ENCODE results near the gene NRTN. TPM values are rescaled to one million over a fixed set of nuclear protein-coding genes. Genes with fewer than 3 reads are reported as not detected.
"Not testable (repeated sequence)": the region's sequence is repeated elsewhere in the genome, so short reads cannot be mapped to it uniquely, and the experiment has no call there.

The NRTN gene
- total RNA-seq, 3 donors from 2014 or later (not counting 1 experiment from before 2014, with no cell fraction given): 0.33 to 0.34 TPM; not detected in 1

- H3K4me3 Mint-ChIP-seq: no peak overlapping the region
- no peak for TF ChIP-seq CTCF (IDR thresholded peaks at IDR 0.05)
These were observed 33.0 kb downstream of the NRTN start for GRCh38 chr19:5837761-5838352.

GRCh38 chr19:5838353-5839064 is 33.6 kb downstream of the NRTN start:
- Histone ChIP-seq H3K27ac (ENCODE audit: low read length) (no peak overlapping the region), H3K4me3 (ENCODE audit: low read length) (no peak overlapping the region), H3K9me3 (ENCODE audit: control insufficient read depth, insufficient read depth, low read length) (no peaks in the 10 kb centered on the region), H3K4me1 (ENCODE audit: control insufficient read depth, insufficient read depth, low read length) (peaks cover 4% of the 10 kb centered on the region), H3K27me3 (ENCODE audit: control insufficient read depth, insufficient read depth, low read length) (no peaks in the 10 kb centered on the region), H3K36me3 (ENCODE audit: control insufficient read depth, insufficient read depth, low read length) (no peaks in the 10 kb centered on the region)
- H3K9me3 Mint-ChIP-seq: no peaks in the 10 kb centered on the region
- no peak for TF ChIP-seq CTCF (IDR thresholded peaks at IDR 0.05)
- 34% methylated on average over 18 of the region's 20 CpGs for WGBS (ENCODE audit: insufficient coverage)
- intact Hi-C loops (cut with micrococcal nuclease): no loop called here
- no peaks in the 10 kb centered on the region for H3K36me3 Mint-ChIP-seq
- DNase-seq (no peak), ATAC-seq (no peak)
- H3K4me3 Mint-ChIP-seq: no peak overlapping the region
- H3K27ac Mint-ChIP-seq: no peak overlapping the region
- H3K27me3 Mint-ChIP-seq (ENCODE audit: low read depth in 2 of 2): no peaks in the 10 kb centered on the region
- no peaks in the 10 kb centered on the region for H3K4me1 Mint-ChIP-seq

More at GRCh38 chr19:5837761-5838352, 33.0 kb downstream of the NRTN start:
- intact Hi-C loops (cut with micrococcal nuclease): no loop called here
- no peaks in the 10 kb centered on the region for H3K9me3 ChIP-seq (ENCODE audit: control insufficient read depth, insufficient read depth, low read length)
- Mint-ChIP-seq H3K36me3 (no peaks in the 10 kb centered on the region), H3K27ac (no peak overlapping the region), H3K4me1 (no peaks in the 10 kb centered on the region), H3K27me3 (ENCODE audit: low read depth in 2 of 2) (peaks cover 0 to under 1% of the 10 kb centered on the region in 2 donors), H3K9me3 (no peaks in the 10 kb centered on the region)
- H3K4me1 ChIP-seq (ENCODE audit: control insufficient read depth, insufficient read depth, low read length): peaks cover 4% of the 10 kb centered on the region
- 57% methylated on average over 12 of the region's 15 CpGs for WGBS (ENCODE audit: insufficient coverage)
- H3K4me3 ChIP-seq (ENCODE audit: low read length): no peak overlapping the region
- no peak overlapping the region for H3K27ac ChIP-seq (ENCODE audit: low read length)
- H3K36me3 ChIP-seq (ENCODE audit: control insufficient read depth, insufficient read depth, low read length): no peaks in the 10 kb centered on the region
- no peak for ATAC-seq
- DNase-seq: no peak
- no peaks in the 10 kb centered on the region for H3K27me3 ChIP-seq (ENCODE audit: control insufficient read depth, insufficient read depth, low read length)

- Mint-ChIP-seq H3K36me3 (no peaks in the 10 kb centered on the region), H3K27me3 (ENCODE audit: low read depth in 2 of 2) (no peaks in the 10 kb centered on the region), H3K9me3 (no peaks in the 10 kb centered on the region), H3K27ac (no peak within 1 kb of the TSS), H3K4me3 (no peak within 1 kb of the TSS), H3K4me1 (no peaks in the 10 kb centered on the region)
- 58% methylated on average over 8 of the region's 9 CpGs for WGBS (ENCODE audit: insufficient coverage)
- no peaks in the 10 kb centered on the region for H3K27me3 ChIP-seq (ENCODE audit: control insufficient read depth, insufficient read depth, low read length)
- H3K27ac ChIP-seq (ENCODE audit: low read length): no peak within 1 kb of the TSS
- ATAC-seq (no peak), DNase-seq (no peak)
- intact Hi-C loops (cut with micrococcal nuclease): no loop called here
- H3K36me3 ChIP-seq (ENCODE audit: control insufficient read depth, insufficient read depth, low read length): no peaks in the 10 kb centered on the region
- TF ChIP-seq CTCF (IDR thresholded peaks at IDR 0.05): no peak
- no peaks in the 10 kb centered on the region for H3K9me3 ChIP-seq (ENCODE audit: control insufficient read depth, insufficient read depth, low read length)
- H3K4me3 ChIP-seq (ENCODE audit: low read length): no peak within 1 kb of the TSS
- peaks cover 4% of the 10 kb centered on the region for H3K4me1 ChIP-seq (ENCODE audit: control insufficient read depth, insufficient read depth, low read length)
These were observed 34.5 kb downstream of the NRTN start, which contains the start of gene FUT6 for GRCh38 chr19:5839065-5840017. TSS of gene FUT6 (minus strand) at chr19:5839702. CDS start at chr19:5832567, 7,135 bp downstream.

- H3K4me3 ChIP-seq (ENCODE audit: low read length); H3K4me1 ChIP-seq (ENCODE audit: control insufficient read depth, insufficient read depth, low read length); H3K27me3 Mint-ChIP-seq (ENCODE audit: low read depth in 2 of 2); H3K27ac Mint-ChIP-seq; intact Hi-C loops (cut with micrococcal nuclease); H3K36me3 Mint-ChIP-seq; H3K9me3 Mint-ChIP-seq; H3K27me3 ChIP-seq (ENCODE audit: control insufficient read depth, insufficient read depth, low read length); H3K4me1 Mint-ChIP-seq; ATAC-seq; DNase-seq; H3K9me3 ChIP-seq (ENCODE audit: control insufficient read depth, insufficient read depth, low read length); H3K27ac ChIP-seq (ENCODE audit: low read length); H3K36me3 ChIP-seq (ENCODE audit: control insufficient read depth, insufficient read depth, low read length); H3K4me3 Mint-ChIP-seq: not testable (repeated sequence)
- 92% methylated on average over 2 of the region's 6 CpGs for WGBS (ENCODE audit: insufficient coverage)
These were observed 36.9 kb downstream of the NRTN start for GRCh38 chr19:5841735-5842111.
